ENCODE results near the gene SNAI1. TPM values are rescaled to one million over a fixed set of nuclear protein-coding genes. Genes with fewer than 3 reads are reported as not detected.
"Not testable (repeated sequence)": the region's sequence is repeated elsewhere in the genome, so short reads cannot be mapped to it uniquely, and the experiment has no call there.

SNAI1 gene
- total RNA-seq, 3 donors from 2014 or later = 0.78 to 4.5 (median 0.96) TPM

DNA sequence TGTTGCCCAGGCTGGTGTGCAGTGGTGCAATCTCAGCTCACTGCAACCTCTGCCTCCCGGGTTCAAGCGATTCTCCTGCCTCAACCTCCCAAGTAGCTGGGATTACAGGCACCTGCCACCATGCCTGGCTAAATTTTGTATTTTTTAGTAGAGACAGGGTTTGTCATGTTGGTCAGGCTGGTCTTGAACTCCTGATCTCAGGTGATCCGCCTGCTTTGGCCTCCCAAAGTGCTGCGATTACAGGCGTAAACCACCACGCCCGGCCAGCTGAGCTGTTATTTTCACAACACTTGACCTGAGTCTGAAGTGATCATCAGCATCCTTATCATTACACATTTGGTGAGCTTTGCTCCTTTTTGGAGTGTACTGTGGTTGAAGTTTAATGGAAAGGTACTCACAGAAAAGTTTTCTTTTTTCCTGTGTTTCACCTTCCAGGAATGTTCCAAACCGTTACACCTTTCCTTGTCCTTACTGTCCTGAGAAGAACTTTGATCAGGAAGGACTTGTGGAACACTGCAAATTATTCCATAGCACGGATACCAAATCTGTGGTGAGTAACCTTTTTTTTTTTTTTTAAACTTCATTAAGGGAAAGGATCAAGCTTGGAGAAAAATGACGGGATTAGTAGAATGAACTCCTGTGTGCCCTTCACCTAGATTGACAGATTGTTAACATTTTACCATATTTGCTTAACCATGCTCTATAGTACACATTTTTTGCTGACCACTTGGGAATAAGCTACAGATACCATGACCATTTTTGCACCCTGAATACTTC lies 36.9 kb upstream of the SNAI1 start:
- DNase-seq = no peak
- intact Hi-C loops (cut with DNase I, micrococcal nuclease) = no loop called here
- Histone ChIP-seq H3K36me3 (ENCODE audit: low read depth) (peaks cover 9% of the 10 kb centered on the region), H3K4me1 (ENCODE audit: low read depth) (peaks cover 6% of the 10 kb centered on the region), H3K9me3 (no peaks in the 10 kb centered on the region), H3K4me3 (no peak overlapping the region)
- peak; percentile 25 for ATAC-seq
- TF ChIP-seq, protein P1, sequence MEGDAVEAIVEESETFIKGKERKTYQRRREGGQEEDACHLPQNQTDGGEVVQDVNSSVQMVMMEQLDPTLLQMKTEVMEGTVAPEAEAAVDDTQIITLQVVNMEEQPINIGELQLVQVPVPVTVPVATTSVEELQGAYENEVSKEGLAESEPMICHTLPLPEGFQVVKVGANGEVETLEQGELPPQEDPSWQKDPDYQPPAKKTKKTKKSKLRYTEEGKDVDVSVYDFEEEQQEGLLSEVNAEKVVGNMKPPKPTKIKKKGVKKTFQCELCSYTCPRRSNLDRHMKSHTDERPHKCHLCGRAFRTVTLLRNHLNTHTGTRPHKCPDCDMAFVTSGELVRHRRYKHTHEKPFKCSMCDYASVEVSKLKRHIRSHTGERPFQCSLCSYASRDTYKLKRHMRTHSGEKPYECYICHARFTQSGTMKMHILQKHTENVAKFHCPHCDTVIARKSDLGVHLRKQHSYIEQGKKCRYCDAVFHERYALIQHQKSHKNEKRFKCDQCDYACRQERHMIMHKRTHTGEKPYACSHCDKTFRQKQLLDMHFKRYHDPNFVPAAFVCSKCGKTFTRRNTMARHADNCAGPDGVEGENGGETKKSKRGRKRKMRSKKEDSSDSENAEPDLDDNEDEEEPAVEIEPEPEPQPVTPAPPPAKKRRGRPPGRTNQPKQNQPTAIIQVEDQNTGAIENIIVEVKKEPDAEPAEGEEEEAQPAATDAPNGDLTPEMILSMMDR (IDR thresholded peaks at IDR 0.05) = no peak

DNA sequence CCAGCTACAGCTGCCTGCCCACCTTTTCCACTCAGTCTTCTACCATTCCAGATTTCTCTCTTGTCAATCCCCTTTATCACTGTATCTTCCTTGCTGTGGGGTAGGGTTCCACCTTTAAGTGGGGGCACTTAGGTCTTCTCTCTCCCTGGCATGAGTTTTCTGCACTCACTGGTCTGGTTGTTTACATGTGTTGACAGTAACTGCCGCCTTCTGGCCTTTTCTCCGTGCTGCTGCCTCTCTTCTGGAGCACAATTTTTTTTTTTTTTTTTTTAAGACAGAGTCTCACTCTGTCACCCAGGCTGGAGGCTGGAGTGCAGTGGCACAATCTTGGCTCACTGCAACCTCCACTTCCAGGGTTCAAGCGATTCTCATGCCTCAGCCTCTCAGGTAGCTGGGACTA lies 34.6 kb upstream of the SNAI1 start:
- no peak for DNase-seq
- intact Hi-C loops (cut with DNase I, micrococcal nuclease) = no loop called here
- TF ChIP-seq, protein P1 (IDR thresholded peaks at IDR 0.05) = no peak
- ATAC-seq = no peak
- peaks cover 6% of the 10 kb centered on the region for H3K4me1 ChIP-seq (ENCODE audit: low read depth)
- H3K36me3 ChIP-seq (ENCODE audit: low read depth) = peaks cover 9% of the 10 kb centered on the region
- no peak overlapping the region for H3K4me3 ChIP-seq
- H3K9me3 ChIP-seq = no peaks in the 10 kb centered on the region

DNA sequence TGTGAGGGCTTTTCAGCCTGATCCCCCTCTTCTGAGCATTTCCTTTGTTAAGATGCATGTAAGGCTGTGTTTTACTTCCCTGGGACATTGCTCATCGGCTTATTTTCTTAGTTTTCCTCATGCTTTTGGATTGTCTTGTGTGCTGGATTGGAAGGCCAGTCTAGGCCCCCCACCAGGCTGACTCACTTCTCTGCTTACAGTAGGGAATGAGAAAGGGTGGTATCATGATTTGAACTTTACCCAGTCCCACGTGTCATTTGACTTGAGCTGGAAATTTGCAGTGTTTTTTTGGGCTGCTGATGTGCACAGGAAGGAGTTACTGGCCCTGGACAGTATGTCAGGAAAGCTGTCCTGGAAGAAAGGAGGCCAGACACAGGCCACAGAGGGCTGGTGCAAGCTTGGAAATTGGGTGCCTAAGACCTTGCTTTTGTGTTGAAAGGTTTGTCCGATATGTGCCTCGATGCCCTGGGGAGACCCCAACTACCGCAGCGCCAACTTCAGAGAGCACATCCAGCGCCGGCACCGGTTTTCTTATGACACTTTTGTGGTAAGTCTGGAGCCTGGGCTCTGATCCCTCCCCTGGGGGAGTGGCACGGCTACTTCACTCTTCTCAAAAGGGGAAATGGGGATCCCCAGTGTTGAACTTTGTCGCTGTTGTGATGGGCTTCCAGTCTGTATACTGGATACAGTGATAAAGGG lies 33.8 kb upstream of the SNAI1 start:
- ATAC-seq (no peak), DNase-seq (no peak)
- H3K4me3 ChIP-seq = no peak overlapping the region
- intact Hi-C loops (cut with DNase I, micrococcal nuclease) = no loop called here
- peaks cover 4% of the 10 kb centered on the region for H3K4me1 ChIP-seq (ENCODE audit: low read depth)
- H3K36me3 ChIP-seq (ENCODE audit: low read depth) = peaks cover 9% of the 10 kb centered on the region
- TF ChIP-seq, protein P1 (IDR thresholded peaks at IDR 0.05) = no peak
- no peaks in the 10 kb centered on the region for H3K9me3 ChIP-seq

DNA sequence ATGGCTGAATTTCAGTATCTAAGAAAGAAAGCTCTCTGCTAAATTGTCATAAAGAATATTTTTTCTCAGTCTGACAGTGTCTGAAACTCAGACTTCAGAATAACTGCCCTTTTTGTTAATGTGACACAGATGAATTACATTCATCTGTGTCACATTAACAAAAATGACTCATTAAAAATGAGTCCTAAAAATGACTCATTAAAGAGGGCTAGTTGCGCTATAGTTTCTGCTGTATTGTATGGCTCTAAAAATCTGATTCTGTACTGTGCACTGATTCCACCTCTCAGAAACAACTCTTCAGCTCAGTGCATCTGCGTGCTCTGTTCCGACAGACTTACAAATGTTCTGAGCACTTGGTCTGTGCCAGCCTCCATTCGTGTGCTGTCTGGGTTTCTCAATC lies 31.6 kb upstream of the SNAI1 start:
- Histone ChIP-seq H3K4me3 (no peak overlapping the region), H3K4me1 (ENCODE audit: low read depth) (no peaks in the 10 kb centered on the region), H3K36me3 (ENCODE audit: low read depth) (peaks cover 9% of the 10 kb centered on the region), H3K9me3 (no peaks in the 10 kb centered on the region)
- TF ChIP-seq, protein P1 (IDR thresholded peaks at IDR 0.05) = no peak
- intact Hi-C loops (cut with DNase I, micrococcal nuclease) = no loop called here
- DNase-seq = no peak
- no peak for ATAC-seq

DNA sequence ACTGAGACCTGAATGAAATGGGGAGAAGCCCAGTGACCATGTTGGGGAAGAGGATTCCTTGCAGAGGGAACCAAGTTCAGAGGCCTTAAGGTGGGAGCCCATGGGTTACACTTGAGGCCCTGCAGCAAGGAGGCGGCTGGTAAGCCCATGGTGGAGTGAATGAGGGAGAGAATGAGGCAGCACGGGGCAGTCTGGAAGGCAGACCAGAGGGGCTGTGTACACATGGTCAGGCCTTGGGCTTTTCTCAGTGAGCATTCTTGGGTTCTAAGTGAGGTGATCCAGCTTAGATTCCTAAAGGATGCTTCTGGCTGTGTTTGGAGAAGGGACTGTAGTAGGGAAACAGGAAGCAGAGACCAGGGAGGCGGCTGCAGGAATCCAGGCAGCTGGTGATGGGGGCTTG lies 27.6 kb upstream of the SNAI1 start:
- Histone ChIP-seq H3K36me3 (ENCODE audit: low read depth) (no peaks in the 10 kb centered on the region), H3K9me3 (no peaks in the 10 kb centered on the region), H3K4me1 (ENCODE audit: low read depth) (no peaks in the 10 kb centered on the region), H3K4me3 (no peak overlapping the region)
- TF ChIP-seq, protein P1 (IDR thresholded peaks at IDR 0.05) = no peak
- DNase-seq = no peak
- no peak for ATAC-seq
- intact Hi-C loops (cut with DNase I, micrococcal nuclease) = no loop called here

DNA sequence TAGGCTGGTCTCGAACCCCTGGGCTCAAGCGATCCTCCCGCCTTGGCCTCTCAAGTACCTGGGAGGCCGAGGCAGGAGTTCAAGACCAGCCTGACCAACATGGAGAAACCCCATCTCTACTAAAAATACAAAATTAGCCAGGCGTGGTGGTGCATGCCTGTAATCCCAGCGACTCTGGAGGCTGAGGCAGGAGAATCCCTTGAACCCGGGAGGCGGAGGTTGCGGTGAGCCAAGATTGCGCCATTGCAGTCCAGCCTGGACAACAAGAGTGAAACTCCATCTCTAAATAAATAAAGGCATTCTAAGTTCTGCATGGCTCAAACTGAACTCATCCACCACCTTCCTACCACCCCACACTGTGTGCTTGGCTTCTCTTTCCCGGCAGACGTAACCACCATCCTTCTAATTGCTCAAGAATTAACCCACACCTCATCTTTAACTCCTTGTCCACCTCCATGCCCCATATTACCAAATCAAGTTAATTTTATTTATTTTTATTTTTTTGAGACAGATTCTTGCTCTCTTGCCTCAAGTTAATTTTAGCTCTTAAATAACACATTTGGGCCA lies 26.9 kb upstream of the SNAI1 start:
- intact Hi-C loops (cut with DNase I, micrococcal nuclease); H3K36me3 ChIP-seq (ENCODE audit: low read depth); H3K4me3 ChIP-seq; DNase-seq; H3K9me3 ChIP-seq; ATAC-seq; H3K4me1 ChIP-seq (ENCODE audit: low read depth): not testable (repeated sequence)
